Upper lobe of left lung (tissue), 6 donors: Measurements from ENCODE around the gene CRB1. TPM values are rescaled to one million over a fixed set of nuclear protein-coding genes. Genes with fewer than 3 reads are reported as not detected.

Experiments
- ATAC-seq, 2 donors: fragments of 200-7000 bp; cut with Tn5 transposase; one replicate each; pipeline ENCODE4 v1.9.1; 2022; ENCODE audit warnings: mild to moderate bottlenecking in 2 of 2, moderate library complexity in 2 of 2; ENCODE audit not compliant: low FRiP score in 2 of 2
- DNase-seq, 2 donors: peaks; one replicate each; pipeline ENCODE4 v3.0.0-alpha.2; 2019 to 2020
- H3K27ac ChIP-seq, 4 donors: fragments of 200-600 bp; sonication (generic); one replicate each; pipeline ENCODE4 v1.5.1; 2016 to 2019
- H3K27me3 ChIP-seq, 4 donors: fragments of 200-600 bp; sonication (generic); one replicate each; pipeline ENCODE4 v1.5.1; 2017 to 2019
- H3K36me3 ChIP-seq, 4 donors: fragments of 200-600 bp; sonication (generic); one replicate each; pipeline ENCODE4 v1.5.1; 2016 to 2019
- H3K4me1 ChIP-seq, 4 donors: fragments of 200-600 bp; sonication (generic); one replicate each; pipeline ENCODE4 v1.5.1; 2018 to 2019
- H3K4me3 ChIP-seq, 4 donors: fragments of 200-600 bp; sonication (generic); one replicate each; pipeline ENCODE4 v1.5.1; 2017 to 2019; ENCODE audit warnings: mild to moderate bottlenecking in 2 of 4, moderate library complexity in 1 of 4
- H3K9me3 ChIP-seq, 4 donors: fragments of 200-600 bp; sonication (generic); one replicate each; pipeline ENCODE4 v1.5.1; 2018 to 2019
- EP300 ChIP-seq, 4 donors: sonication (generic); formaldehyde crosslinking; IDR thresholded peaks; one replicate each; pipeline ENCODE4 v1.5.1; 2017; ENCODE audit warnings: antibody characterized with exemption in 4 of 4, control low read depth in 2 of 4
- POLR2A ChIP-seq, 4 donors: fragments of 450-650 bp; IDR thresholded peaks; one replicate each; pipeline ENCODE4 v1.5.1; 2016 to 2017; ENCODE audit warnings: antibody characterized with exemption in 4 of 4, mild to moderate bottlenecking in 2 of 4
- POLR2AphosphoS5 ChIP-seq, 2 donors: sonication (generic); formaldehyde crosslinking; IDR thresholded peaks; one replicate each; pipeline ENCODE4 v1.5.1; 2017; ENCODE audit warnings: antibody characterized with exemption in 2 of 2
- WGBS, 2 donors: methylation state at CpG; one replicate each; pipeline ENCODE4 v1.1.5; 2017 to 2018; 5-methylcytosine and 5-hydroxymethylcytosine counted together
- total RNA-seq, 6 donors: library from RNA; depleted of rRNA in 4 of 6; stranded (reverse); fragments of >200 nt in 4 of 6; gene quantifications; one replicate each; pipeline versions ENCODE4 v1.1.0 to v1.2.1, GENCODE V29; 2016 to 2021
- TF ChIP-seq, protein P1 (sequence below), 6 experiments: fragments of 450-650 bp in 4 of 6; fragments of 200-600 bp in 2 of 6; sonication (generic) in 2 of 6; IDR thresholded peaks; one replicate each; pipeline ENCODE4 v1.5.1; 2016 to 2019; ENCODE audit warnings: antibody characterized with exemption in 6 of 6
- donor health status: DM: no; HTN: no; CAD: no; lungs with moderate emphysema.
- donor health status: DM: no; HTN: yes; CAD: no; lungs with severe emphysema.

CRB1 gene
- total RNA-seq, 6 donors from 2014 or later = 0.11 to 0.98 (median 0.15) TPM; not detected in 1

DNA sequence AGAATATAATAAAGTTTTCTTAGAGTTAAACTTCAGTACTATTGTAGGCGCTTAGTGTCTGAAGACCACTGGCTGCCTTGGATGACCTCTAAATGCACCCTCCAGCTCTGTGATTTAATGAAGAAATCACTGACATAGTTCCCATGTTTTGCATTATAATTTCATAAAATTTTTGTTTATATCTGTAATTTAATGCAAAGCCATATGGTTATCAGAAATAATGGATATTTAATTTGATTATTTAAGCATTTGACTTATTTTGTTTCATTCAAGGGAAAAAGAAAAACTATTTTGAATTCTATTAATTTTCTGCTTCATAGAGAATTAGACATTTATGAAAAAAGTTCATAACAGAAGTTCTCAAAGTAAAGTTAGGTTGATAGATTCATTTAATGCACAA, 18.6 kb downstream of the CRB1 start:
- no peaks in the 10 kb centered on the region for H3K36me3 ChIP-seq
- DNase-seq = no peak
- no peak for ATAC-seq

DNA sequence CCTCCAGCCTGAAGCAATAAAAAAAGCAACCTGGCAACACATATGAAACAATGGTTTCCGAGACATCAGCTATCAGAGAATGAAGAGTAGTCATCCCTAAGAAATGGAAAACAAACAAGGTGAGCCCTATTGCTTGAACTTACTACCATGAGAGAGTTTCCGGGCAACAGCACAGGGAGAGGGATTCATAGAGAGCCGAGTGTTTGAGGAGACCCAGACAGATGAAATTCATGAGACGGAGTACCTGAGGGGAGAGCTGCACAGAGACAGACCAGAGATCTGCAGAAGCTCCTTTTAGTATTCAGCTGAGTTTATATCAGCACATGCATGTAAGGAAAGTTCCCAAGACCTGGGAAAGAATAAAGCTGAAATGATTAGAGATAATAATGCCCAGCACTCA, 19.8 kb downstream of the CRB1 start:
- DNase-seq (no peak), ATAC-seq (no peak)
- Histone ChIP-seq H3K4me1 (no peaks in the 10 kb centered on the region), H3K9me3 (no peaks in the 10 kb centered on the region), H3K36me3 (no peaks in the 10 kb centered on the region), H3K27me3 (no peaks in the 10 kb centered on the region), H3K4me3 (no peak overlapping the region), H3K27ac (no peak overlapping the region)
- TF ChIP-seq POLR2AphosphoS5 (IDR thresholded peaks at IDR 0.05) = no peak
- WGBS, 2 donors = 85 to 87% methylated on average over 4 of the region's 4 CpGs

More for the DNA sequence above, 18.6 kb downstream of the CRB1 start:
- Histone ChIP-seq H3K4me3 (no peak overlapping the region), H3K9me3 (no peaks in the 10 kb centered on the region), H3K27ac (no peak overlapping the region), H3K4me1 (no peaks in the 10 kb centered on the region), H3K27me3 (no peaks in the 10 kb centered on the region)
- no peak for TF ChIP-seq EP300 (IDR thresholded peaks at IDR 0.05)
- TF ChIP-seq, protein P1, sequence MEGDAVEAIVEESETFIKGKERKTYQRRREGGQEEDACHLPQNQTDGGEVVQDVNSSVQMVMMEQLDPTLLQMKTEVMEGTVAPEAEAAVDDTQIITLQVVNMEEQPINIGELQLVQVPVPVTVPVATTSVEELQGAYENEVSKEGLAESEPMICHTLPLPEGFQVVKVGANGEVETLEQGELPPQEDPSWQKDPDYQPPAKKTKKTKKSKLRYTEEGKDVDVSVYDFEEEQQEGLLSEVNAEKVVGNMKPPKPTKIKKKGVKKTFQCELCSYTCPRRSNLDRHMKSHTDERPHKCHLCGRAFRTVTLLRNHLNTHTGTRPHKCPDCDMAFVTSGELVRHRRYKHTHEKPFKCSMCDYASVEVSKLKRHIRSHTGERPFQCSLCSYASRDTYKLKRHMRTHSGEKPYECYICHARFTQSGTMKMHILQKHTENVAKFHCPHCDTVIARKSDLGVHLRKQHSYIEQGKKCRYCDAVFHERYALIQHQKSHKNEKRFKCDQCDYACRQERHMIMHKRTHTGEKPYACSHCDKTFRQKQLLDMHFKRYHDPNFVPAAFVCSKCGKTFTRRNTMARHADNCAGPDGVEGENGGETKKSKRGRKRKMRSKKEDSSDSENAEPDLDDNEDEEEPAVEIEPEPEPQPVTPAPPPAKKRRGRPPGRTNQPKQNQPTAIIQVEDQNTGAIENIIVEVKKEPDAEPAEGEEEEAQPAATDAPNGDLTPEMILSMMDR (IDR thresholded peaks at IDR 0.05) = no peak
- no peak for TF ChIP-seq POLR2A (IDR thresholded peaks at IDR 0.05)
- no peak for TF ChIP-seq POLR2AphosphoS5 (IDR thresholded peaks at IDR 0.05)
- 98 to 100% methylated on average over 1 of the region's 1 CpG for WGBS, 2 donors

DNA sequence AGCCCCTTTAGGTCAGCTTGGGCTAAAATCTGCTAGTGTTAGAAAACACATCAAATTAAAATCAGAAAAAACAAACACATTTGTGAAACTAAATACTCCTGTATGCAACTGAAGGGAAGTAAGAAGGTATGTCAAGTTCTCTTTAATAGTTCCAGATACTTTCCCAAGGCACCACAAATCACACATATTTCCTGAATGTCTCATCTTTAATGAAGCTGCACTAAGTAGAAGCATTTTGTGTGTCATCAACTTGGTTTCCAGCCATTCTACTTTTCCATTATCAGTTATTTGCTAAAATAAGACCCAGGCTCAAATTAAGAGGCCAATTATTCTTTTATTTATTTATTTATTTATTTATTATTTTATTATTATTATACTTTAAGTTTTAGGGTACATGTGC, 34.7 kb downstream of the CRB1 start:
- DNase-seq (no peak), ATAC-seq (no peak)
- Histone ChIP-seq H3K36me3 (no peaks in the 10 kb centered on the region), H3K9me3 (no peaks in the 10 kb centered on the region), H3K27me3 (no peaks in the 10 kb centered on the region), H3K4me1 (no peaks in the 10 kb centered on the region), H3K4me3 (no peak overlapping the region), H3K27ac (no peak overlapping the region)
- TF ChIP-seq, protein P1 (IDR thresholded peaks at IDR 0.05) = no peak
- TF ChIP-seq POLR2A (IDR thresholded peaks at IDR 0.05) = no peak
- no peak for TF ChIP-seq POLR2AphosphoS5 (IDR thresholded peaks at IDR 0.05)
- TF ChIP-seq EP300 (IDR thresholded peaks at IDR 0.05) = no peak

DNA sequence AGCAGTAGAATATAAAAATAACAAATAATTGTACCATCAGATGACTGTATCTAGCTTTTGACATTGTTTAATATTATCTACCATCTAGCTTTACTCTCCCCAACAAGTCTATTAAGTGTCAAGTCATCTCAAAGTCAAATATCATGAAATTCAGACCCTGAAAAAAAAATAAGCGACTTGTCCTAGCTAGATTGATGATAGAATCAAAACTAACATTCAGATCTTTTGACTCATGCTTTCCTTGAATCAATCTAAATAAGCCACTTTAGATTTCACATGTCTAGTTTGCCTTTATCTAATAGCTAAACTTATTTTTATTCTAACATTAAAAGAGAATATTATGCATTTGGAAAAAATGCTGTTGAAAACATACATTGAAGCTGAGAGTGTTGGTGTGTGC, 35.4 kb downstream of the CRB1 start:
- no peak overlapping the region for H3K4me3 ChIP-seq
- H3K36me3 ChIP-seq = no peaks in the 10 kb centered on the region
- no peaks in the 10 kb centered on the region for H3K4me1 ChIP-seq
- no peak for DNase-seq
- H3K27me3 ChIP-seq = no peaks in the 10 kb centered on the region
- no peak for ATAC-seq
- no peak overlapping the region for H3K27ac ChIP-seq
- TF ChIP-seq POLR2A (IDR thresholded peaks at IDR 0.05) (no peak), EP300 (IDR thresholded peaks at IDR 0.05) (no peak), POLR2AphosphoS5 (IDR thresholded peaks at IDR 0.05) (no peak)
- TF ChIP-seq, protein P1 (IDR thresholded peaks at IDR 0.05) = no peak
- no peaks in the 10 kb centered on the region for H3K9me3 ChIP-seq
- 88 to 90% methylated on average over 1 of the region's 1 CpG for WGBS, 2 donors

DNA sequence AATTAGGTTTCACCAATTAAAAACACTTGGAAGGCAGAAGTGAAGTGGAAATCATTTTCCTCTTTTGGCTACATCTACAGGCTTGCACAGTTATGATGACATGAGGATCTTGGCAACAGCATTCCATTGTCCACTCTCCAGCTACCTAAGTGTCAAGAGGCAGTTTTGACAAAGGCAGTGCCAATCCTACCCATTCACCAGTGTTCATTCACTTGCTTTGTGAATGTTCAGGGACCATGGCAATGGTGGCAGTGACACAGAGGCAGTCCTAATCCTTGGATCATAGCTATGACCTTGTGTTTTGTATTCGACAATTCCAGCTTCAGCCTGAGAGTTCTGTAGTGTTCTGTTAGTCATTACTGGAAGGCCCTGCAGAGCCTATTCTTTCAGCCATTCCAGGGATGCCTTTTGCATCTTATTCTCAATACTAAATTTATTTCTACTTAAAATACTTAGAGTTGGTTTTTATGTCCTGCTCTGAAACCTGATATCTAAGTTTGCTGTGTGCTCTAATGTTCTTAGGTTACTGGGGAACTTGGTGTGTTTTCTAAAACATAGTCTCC, 36.7 kb downstream of the CRB1 start:
- no peak overlapping the region for H3K27ac ChIP-seq
- no peak overlapping the region for H3K4me3 ChIP-seq
- H3K9me3 ChIP-seq = no peaks in the 10 kb centered on the region
- H3K36me3 ChIP-seq = no peaks in the 10 kb centered on the region
- H3K4me1 ChIP-seq = no peaks in the 10 kb centered on the region
- DNase-seq = no peak
- ATAC-seq = no peak
- TF ChIP-seq EP300 (IDR thresholded peaks at IDR 0.05) (no peak), POLR2A (IDR thresholded peaks at IDR 0.05) (no peak), POLR2AphosphoS5 (IDR thresholded peaks at IDR 0.05) (no peak)
- TF ChIP-seq, protein P1 (IDR thresholded peaks at IDR 0.05) = no peak
- H3K27me3 ChIP-seq = no peaks in the 10 kb centered on the region
- 84 to 86% methylated on average over 1 of the region's 1 CpG for WGBS, 2 donors
